Measurements from ENCODE around the gene IPO7. TPM values are rescaled to one million over a fixed set of nuclear protein-coding genes. Genes with fewer than 3 reads are reported as not detected.

Gene IPO7
- total RNA-seq, 1 experiment from 2014 or later = 273 TPM

GRCh38 chr11:9446230-9446629 is 61.8 kb downstream of the IPO7 start:
- ChIA-PET CTCF (no interaction called here), POLR2A (no interaction called here)
- Histone ChIP-seq H3K4me3 (ENCODE audit: low read depth in 2 of 2, low read length in 2 of 2) (no peak overlapping the region), H3K27me3 (ENCODE audit: control insufficient read depth, insufficient read depth, low read length) (no peaks in the 10 kb centered on the region), H3K36me3 (ENCODE audit: control insufficient read depth, insufficient read depth, low read length) (peaks cover 34% of the 10 kb centered on the region), H3K9me3 (ENCODE audit: control insufficient read depth, insufficient read depth, low read depth, low read length) (no peaks in the 10 kb centered on the region), H3K27ac (ENCODE audit: low read length) (no peak overlapping the region), H3K4me1 (ENCODE audit: control insufficient read depth, insufficient read depth, low read length) (no peaks in the 10 kb centered on the region)
- ATAC-seq (no peak), DNase-seq (ENCODE audit: low read depth, low spot score) (no peak)
- TF ChIP-seq CTCF (IDR thresholded peaks at IDR 0.05) (no peak), SIN3A (IDR thresholded peaks at IDR 0.05; ENCODE audit: borderline replicate concordance, insufficient read depth, low read depth, low read length) (no peak), REST (IDR thresholded peaks at IDR 0.05; ENCODE audit: insufficient read depth in 1 of 2, low read depth in 2 of 2, low read length in 1 of 2) (no peak), POLR2AphosphoS5 (IDR thresholded peaks at IDR 0.05; ENCODE audit: low read depth, low read length) (no peak), TCF7L2 (IDR thresholded peaks at IDR 0.05; ENCODE audit: low read depth, low read length) (no peak)
- in situ Hi-C loops (cut with HindIII; ENCODE audit: low pct_unique_long_range_greater_than_20kb, low sequenced_read_pairs) = loop anchor here (5.0 kb wide), 1 partner anchor 56 kb away; no protein-coding TSS in a partner anchor
- intact Hi-C loops (cut with micrococcal nuclease; ENCODE audit: unreplicated experiment) = no loop called here
- BruUV-seq (replicated peaks) = no TSS peak

- H3K4me1 ChIP-seq (ENCODE audit: control insufficient read depth, insufficient read depth, low read length) = no peaks in the 10 kb centered on the region
- no peak overlapping the region for H3K4me3 ChIP-seq (ENCODE audit: low read depth in 2 of 2, low read length in 2 of 2)
- in situ Hi-C loops (cut with HindIII; ENCODE audit: low pct_unique_long_range_greater_than_20kb, low sequenced_read_pairs) = loop anchor here (5.0 kb wide), 1 partner anchor 54 kb away; no protein-coding TSS in a partner anchor
- ATAC-seq (no peak), DNase-seq (ENCODE audit: low read depth, low spot score) (no peak)
- H3K36me3 ChIP-seq (ENCODE audit: control insufficient read depth, insufficient read depth, low read length) = peaks cover 24% of the 10 kb centered on the region
- BruUV-seq (replicated peaks) = no TSS peak
- no peak overlapping the region for H3K27ac ChIP-seq (ENCODE audit: low read length)
- ChIA-PET CTCF (interaction anchor here (0.6 to 0.7 kb wide), 2 partner anchors 63 to 90 kb away, joined by 3 to 4 read pairs; no protein-coding TSS in a partner anchor), POLR2A (interaction anchor here (0.5 to 2.0 kb wide), 3 partner anchors 12 to 266 kb away, joined by 4 to 7 read pairs (median 6); partner anchors contain the start of gene ZNF143)
- H3K9me3 ChIP-seq (ENCODE audit: control insufficient read depth, insufficient read depth, low read depth, low read length) = no peaks in the 10 kb centered on the region
- TF ChIP-seq REST (IDR thresholded peaks at IDR 0.05; ENCODE audit: insufficient read depth in 1 of 2, low read depth in 2 of 2, low read length in 1 of 2) (no peak), POLR2AphosphoS5 (IDR thresholded peaks at IDR 0.05; ENCODE audit: low read depth, low read length) (no peak; the same call in 1 of the 2 replicates), TCF7L2 (IDR thresholded peaks at IDR 0.05; ENCODE audit: low read depth, low read length) (no peak), SIN3A (IDR thresholded peaks at IDR 0.05; ENCODE audit: borderline replicate concordance, insufficient read depth, low read depth, low read length) (no peak), CTCF (IDR thresholded peaks at IDR 0.05) (no peak)
- intact Hi-C loops (cut with micrococcal nuclease; ENCODE audit: unreplicated experiment) = no loop called here
- H3K27me3 ChIP-seq (ENCODE audit: control insufficient read depth, insufficient read depth, low read length) = no peaks in the 10 kb centered on the region
These were observed 64.3 kb downstream of the IPO7 start for GRCh38 chr11:9448576-9449352.
